NCI-H82 treated with DMSO at 0.1 percent for 48 hours (cell line): ENCODE results near the gene CDIPT.
"Not testable (repeated sequence)": the region's sequence is repeated elsewhere in the genome, so short reads cannot be mapped to it uniquely, and the experiment has no call there.

Experiments
- DNase-seq: peaks from one replicate; lab custom pipeline; 2025; ENCODE audit not compliant: unreplicated experiment; lab: John Stamatoyannopoulos, UW

CDIPT gene

GRCh38 chr16:29897333-29897732 lies 34.3 kb upstream of the CDIPT start:
- DNase-seq, result no peak

GRCh38 chr16:29896841-29897240 lies 33.8 kb upstream of the CDIPT start:
- no peak for DNase-seq

- peak; percentile 57 for DNase-seq
Measured at GRCh38 chr16:29894352-29894751, 31.3 kb upstream of the CDIPT start.

GRCh38 chr16:29893553-29893952 lies 30.5 kb upstream of the CDIPT start:
- no peak for DNase-seq

GRCh38 chr16:29892458-29892813 lies 29.4 kb upstream of the CDIPT start:
- DNase-seq, result no peak

- no peak for DNase-seq
Measured at GRCh38 chr16:29891525-29892457, 28.8 kb upstream of the CDIPT start.

- DNase-seq, result not testable (repeated sequence)
Measured at GRCh38 chr16:29889372-29889771, 26.3 kb upstream of the CDIPT start.

GRCh38 chr16:29883987-29884386 lies 21.0 kb upstream of the CDIPT start:
- no peak for DNase-seq

GRCh38 chr16:29881050-29881449 lies 18.0 kb upstream of the CDIPT start:
- no peak for DNase-seq

GRCh38 chr16:29878172-29878571 lies 15.1 kb upstream of the CDIPT start:
- no peak for DNase-seq

GRCh38 chr16:29877266-29877961 lies 14.4 kb upstream of the CDIPT start:
- no peak for DNase-seq

GRCh38 chr16:29876594-29877249 lies 13.7 kb upstream of the CDIPT start:
- DNase-seq, result no peak

- DNase-seq, result no peak
Measured at GRCh38 chr16:29876217-29876593, 13.2 kb upstream of the CDIPT start.

GRCh38 chr16:29875206-29875605 lies 12.2 kb upstream of the CDIPT start:
- no peak for DNase-seq

GRCh38 chr16:29873319-29873718 lies 10.3 kb upstream of the CDIPT start:
- no peak for DNase-seq

GRCh38 chr16:29871822-29872546 lies 9.0 kb upstream of the CDIPT start:
- DNase-seq, result no peak

- not testable (repeated sequence) for DNase-seq
Measured at GRCh38 chr16:29869067-29869466, 6.0 kb upstream of the CDIPT start.

- DNase-seq, result peak; percentile 24
Measured at GRCh38 chr16:29868396-29869009, 5.5 kb upstream of the CDIPT start.

- DNase-seq, result no peak
Measured at GRCh38 chr16:29864205-29864604, 1.2 kb upstream of the CDIPT start.

GRCh38 chr16:29863669-29863984 lies 601 bp upstream of the CDIPT start:
- no peak for DNase-seq

GRCh38 chr16:29862383-29862883 lies 593 bp downstream of the CDIPT start:
- no peak for DNase-seq
